ENCODE results near the gene COA5.

DNA sequence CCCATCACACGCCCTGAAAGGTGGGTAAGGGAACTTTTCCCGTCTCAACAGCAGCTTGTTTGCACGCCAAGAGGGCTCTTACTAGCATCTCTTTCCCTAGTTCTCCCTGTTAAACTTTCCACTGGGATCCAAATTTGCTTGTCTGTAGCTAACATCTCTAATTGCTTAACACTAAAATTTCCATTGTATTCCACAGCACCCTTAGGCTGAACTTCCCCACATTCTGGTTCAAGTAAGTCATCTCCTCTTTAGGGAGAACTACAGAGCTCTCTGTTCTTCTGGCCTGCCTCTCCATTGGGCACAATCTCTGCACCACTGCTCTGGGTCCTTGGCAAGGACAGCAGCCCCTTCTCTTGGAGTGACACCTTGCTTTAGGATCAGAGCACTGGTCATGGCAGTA lies 24.0 kb upstream of the COA5 start:
- TF ChIP-seq, protein P1, sequence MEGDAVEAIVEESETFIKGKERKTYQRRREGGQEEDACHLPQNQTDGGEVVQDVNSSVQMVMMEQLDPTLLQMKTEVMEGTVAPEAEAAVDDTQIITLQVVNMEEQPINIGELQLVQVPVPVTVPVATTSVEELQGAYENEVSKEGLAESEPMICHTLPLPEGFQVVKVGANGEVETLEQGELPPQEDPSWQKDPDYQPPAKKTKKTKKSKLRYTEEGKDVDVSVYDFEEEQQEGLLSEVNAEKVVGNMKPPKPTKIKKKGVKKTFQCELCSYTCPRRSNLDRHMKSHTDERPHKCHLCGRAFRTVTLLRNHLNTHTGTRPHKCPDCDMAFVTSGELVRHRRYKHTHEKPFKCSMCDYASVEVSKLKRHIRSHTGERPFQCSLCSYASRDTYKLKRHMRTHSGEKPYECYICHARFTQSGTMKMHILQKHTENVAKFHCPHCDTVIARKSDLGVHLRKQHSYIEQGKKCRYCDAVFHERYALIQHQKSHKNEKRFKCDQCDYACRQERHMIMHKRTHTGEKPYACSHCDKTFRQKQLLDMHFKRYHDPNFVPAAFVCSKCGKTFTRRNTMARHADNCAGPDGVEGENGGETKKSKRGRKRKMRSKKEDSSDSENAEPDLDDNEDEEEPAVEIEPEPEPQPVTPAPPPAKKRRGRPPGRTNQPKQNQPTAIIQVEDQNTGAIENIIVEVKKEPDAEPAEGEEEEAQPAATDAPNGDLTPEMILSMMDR (IDR thresholded peaks at IDR 0.05; ENCODE audit: insufficient read depth, low read length, poor library complexity, severe bottlenecking), result no peak
- TF ChIP-seq EZH2phosphoT487 (conservative IDR thresholded peaks at IDR 0.05; ENCODE audit: low read length), result no peak

All from SU-DHL-6 (cell line).